ENCODE results near the gene C11orf68.

C11orf68 gene

DNA sequence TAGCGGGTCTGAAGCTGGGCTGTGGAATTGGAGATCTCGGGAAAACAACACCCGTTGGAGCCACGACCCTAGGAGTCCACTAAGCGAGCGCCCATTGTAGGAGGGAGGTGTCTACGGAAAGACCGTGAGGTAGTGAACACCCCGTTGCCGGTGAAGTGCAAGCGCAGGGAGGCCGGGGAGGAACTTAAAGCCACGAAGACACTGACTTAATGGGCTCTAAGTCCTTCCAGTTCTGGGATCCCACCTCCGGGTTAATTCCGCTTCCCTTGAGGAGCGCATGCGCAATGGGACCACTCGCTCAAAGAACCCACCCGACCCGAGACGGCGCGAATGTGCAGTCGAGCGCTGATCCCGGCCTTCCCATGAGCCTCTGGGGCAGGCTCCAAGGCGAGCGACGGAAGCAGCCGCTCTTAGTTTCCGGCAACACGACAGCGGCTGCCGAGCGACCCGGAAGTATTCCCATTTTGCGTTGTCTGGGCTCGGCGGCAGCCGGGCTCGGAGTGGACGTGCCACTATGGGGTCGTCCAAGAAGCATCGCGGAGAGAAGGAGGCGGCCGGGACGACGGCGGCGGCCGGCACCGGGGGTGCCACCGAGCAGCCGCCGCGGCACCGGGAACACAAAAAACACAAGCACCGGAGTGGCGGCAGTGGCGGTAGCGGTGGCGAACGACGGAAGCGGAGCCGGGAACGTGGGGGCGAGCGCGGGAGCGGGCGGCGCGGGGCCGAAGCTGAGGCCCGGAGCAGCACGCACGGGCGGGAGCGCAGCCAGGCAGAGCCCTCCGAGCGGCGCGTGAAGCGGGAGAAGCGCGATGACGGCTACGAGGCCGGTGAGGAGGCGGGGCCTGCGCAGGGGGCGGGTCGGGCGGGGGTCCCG is 42.6 kb upstream of the C11orf68 start, which contains the start of gene SART1:
TSS of gene SART1 (plus strand) at position 468 of the 874 bp plus-strand sequence. CDS start at position 515, 47 bp downstream.
- H3K27me3 ChIP-seq: no peaks in the 10 kb centered on the region
- H3K4me1 ChIP-seq: no peaks in the 10 kb centered on the region
- DNase-seq: peak; percentile 99
- H3K9me3 ChIP-seq: no peaks in the 10 kb centered on the region
- TF ChIP-seq, protein P1, sequence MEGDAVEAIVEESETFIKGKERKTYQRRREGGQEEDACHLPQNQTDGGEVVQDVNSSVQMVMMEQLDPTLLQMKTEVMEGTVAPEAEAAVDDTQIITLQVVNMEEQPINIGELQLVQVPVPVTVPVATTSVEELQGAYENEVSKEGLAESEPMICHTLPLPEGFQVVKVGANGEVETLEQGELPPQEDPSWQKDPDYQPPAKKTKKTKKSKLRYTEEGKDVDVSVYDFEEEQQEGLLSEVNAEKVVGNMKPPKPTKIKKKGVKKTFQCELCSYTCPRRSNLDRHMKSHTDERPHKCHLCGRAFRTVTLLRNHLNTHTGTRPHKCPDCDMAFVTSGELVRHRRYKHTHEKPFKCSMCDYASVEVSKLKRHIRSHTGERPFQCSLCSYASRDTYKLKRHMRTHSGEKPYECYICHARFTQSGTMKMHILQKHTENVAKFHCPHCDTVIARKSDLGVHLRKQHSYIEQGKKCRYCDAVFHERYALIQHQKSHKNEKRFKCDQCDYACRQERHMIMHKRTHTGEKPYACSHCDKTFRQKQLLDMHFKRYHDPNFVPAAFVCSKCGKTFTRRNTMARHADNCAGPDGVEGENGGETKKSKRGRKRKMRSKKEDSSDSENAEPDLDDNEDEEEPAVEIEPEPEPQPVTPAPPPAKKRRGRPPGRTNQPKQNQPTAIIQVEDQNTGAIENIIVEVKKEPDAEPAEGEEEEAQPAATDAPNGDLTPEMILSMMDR (IDR thresholded peaks at IDR 0.05; ENCODE audit: low read depth, low read length): no peak
- peak within 1 kb of the TSS; percentile 94 for H3K4me3 ChIP-seq (ENCODE audit: low read depth, low read length)
- peaks cover 29% of the 10 kb centered on the region for H3K36me3 ChIP-seq

- DNase-seq: no peak
- H3K27me3 ChIP-seq: peaks cover under 1% of the 10 kb centered on the region; the same call in 1 of the 2 replicates
- no peaks in the 10 kb centered on the region for H3K9me3 ChIP-seq
- no peaks in the 10 kb centered on the region for H3K4me1 ChIP-seq
- TF ChIP-seq, protein P1 (IDR thresholded peaks at IDR 0.05; ENCODE audit: low read depth, low read length): no peak
- H3K36me3 ChIP-seq: peaks cover 22% of the 10 kb centered on the region
- peak overlapping the region; percentile 94 for H3K4me3 ChIP-seq (ENCODE audit: low read depth, low read length)
Measured at GRCh38 chr11:65960824-65961266, 42.0 kb upstream of the C11orf68 start.

- Histone ChIP-seq H3K4me1 (no peaks in the 10 kb centered on the region), H3K27me3 (peaks cover 3% of the 10 kb centered on the region), H3K36me3 (peaks cover 3% of the 10 kb centered on the region), H3K9me3 (no peaks in the 10 kb centered on the region), H3K4me3 (ENCODE audit: low read depth, low read length) (no peak overlapping the region)
- no peak for DNase-seq
- TF ChIP-seq, protein P1 (IDR thresholded peaks at IDR 0.05; ENCODE audit: low read depth, low read length): no peak
Measured at GRCh38 chr11:65958774-65959420, 40.0 kb upstream of the C11orf68 start.

DNA sequence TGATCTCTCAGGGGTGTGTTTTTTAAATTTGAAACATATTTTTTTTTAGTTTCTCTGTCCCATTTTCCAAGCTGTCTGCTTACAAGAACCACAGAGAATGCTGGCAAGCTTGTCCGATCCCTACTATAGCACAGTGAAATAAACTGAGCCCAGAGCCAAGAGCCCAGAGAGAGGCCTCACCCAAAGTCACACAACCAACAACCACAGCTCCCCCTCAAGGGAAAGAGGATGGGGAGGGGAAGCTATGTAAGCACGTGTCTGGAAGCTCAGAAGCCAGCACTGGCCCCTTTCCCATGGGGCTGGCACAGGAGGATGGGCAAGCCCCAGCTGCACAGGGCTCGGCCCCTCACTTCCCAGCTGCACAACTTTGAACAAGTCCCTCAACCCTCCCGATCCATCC is 39.4 kb upstream of the C11orf68 start:
- no peaks in the 10 kb centered on the region; the same call in 1 of the 2 replicates for H3K36me3 ChIP-seq
- H3K27me3 ChIP-seq: peaks cover 3% of the 10 kb centered on the region
- DNase-seq: no peak
- no peaks in the 10 kb centered on the region for H3K9me3 ChIP-seq
- no peak overlapping the region for H3K4me3 ChIP-seq (ENCODE audit: low read depth, low read length)
- H3K4me1 ChIP-seq: no peaks in the 10 kb centered on the region
- TF ChIP-seq, protein P1 (IDR thresholded peaks at IDR 0.05; ENCODE audit: low read depth, low read length): no peak

DNA sequence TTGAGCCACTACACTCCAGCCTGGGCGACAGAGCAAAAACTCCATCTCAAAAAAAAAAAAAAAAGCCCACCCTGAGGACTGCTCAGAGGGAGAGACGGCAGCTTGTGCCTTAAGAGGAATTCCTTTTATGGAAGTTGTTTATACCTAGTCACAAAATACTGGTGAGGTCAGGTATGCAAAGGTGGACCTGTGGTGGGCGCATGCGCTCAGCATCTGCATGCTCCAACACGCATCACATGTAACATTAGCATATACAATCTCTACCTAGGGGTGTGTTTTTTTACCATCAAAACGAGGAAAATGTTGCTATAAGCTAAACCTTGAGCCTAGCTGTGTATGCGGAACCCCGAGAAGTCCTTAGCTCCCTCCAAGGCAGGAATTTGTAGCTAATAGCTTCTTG is 35.9 kb upstream of the C11orf68 start:
- TF ChIP-seq, protein P1 (IDR thresholded peaks at IDR 0.05; ENCODE audit: low read depth, low read length): no peak

More for the DNA sequence above, 35.9 kb upstream of the C11orf68 start:
- no peaks in the 10 kb centered on the region for H3K36me3 ChIP-seq
- no peak for DNase-seq
- H3K27me3 ChIP-seq: peaks cover 3% of the 10 kb centered on the region
- no peaks in the 10 kb centered on the region for H3K4me1 ChIP-seq
- no peak overlapping the region for H3K4me3 ChIP-seq (ENCODE audit: low read depth, low read length)
- no peaks in the 10 kb centered on the region for H3K9me3 ChIP-seq
